ENCODE results near the gene MRPL55. TPM values are rescaled to one million over a fixed set of nuclear protein-coding genes. Genes with fewer than 3 reads are reported as not detected.

The MRPL55 gene
- total and polyA plus RNA-seq, 3 experiments from 2014 or later: 70.0 to 146 (median 71.8) TPM

DNA sequence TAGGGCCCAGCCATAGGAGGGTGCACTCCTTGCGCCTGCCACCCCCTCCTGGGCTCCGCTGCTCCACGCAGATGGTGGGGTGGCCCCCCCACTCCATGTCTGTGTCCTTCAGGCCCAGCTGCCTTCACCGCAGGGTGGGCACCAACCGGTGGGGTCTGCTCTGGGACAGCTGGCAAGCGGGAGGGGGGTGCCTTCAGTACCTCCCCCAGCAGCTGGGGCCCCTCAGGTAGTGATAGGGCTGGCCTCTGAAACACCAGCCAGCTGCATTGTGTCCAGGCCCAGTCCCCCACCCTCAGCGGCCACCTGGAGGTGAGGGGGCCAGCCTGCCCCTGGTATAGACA lies 41.0 kb upstream of the MRPL55 start:
- ChIA-PET POLR2A (no interaction called here), CTCF (no interaction called here)
- Histone ChIP-seq H3K36me3 (ENCODE audit: insufficient read depth, low read length) (peaks cover 29% of the 10 kb centered on the region), H3K4me3 (ENCODE audit: low read length) (no peak overlapping the region), H3K4me1 (ENCODE audit: insufficient read depth, low read length) (peaks cover 7% of the 10 kb centered on the region), H3K27me3 (ENCODE audit: insufficient read depth, low read length, poor library complexity, severe bottlenecking) (no peaks in the 10 kb centered on the region), H3K27ac (ENCODE audit: low read depth, low read length) (no peak overlapping the region), H3K9me3 (ENCODE audit: low read length) (no peaks in the 10 kb centered on the region)
- Mint-ChIP-seq H3K4me1 (peaks cover 2 to 9% (median 4%) of the 10 kb centered on the region in 3 donors), H3K4me3 (no peak overlapping the region), H3K27ac (peak overlapping the region in 1 of 8 donors; percentile 38), H3K36me3 (peaks cover 0 to 24% (median 0%) of the 10 kb centered on the region in 3 donors), H3K27me3 (no peaks in the 10 kb centered on the region), H3K9me3 (no peaks in the 10 kb centered on the region)
- peak in 1 of 5 donors; percentile 36 for DNase-seq

DNA sequence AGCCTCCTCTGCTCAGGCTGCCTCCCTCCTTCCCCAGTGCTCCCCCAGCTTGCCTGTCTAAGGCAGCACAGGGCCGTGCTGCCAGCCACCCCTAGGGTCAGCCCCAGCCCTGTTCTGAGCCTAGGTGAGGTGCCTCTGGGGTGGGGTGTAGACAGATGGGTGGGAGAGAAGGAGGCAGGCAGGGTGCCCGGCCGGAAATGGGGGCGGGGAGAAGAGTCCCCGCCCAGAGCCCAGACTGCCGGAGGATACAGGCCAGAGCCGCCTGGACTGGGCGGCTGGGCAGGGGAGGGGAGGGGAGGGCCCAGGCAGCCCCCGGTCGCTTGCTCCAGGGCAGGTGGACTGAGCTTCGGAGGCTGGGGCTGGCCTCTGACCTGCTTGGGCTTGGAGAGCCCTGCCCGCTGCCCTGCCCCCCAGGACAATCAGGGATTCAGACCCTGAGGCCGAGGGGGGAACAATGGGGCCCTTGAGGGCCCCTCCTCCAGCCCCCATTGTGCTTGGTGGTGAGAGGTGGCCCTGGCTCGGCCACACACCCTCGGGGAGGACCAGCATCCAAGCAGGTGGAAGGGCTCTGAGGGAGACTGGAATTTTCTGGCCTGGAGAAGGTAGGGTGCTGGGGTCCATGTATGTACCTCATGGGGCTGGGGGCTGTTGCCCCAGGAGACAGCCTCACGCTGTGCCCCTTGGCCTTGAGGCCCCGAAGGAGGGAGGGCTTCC lies 40.5 kb upstream of the MRPL55 start, which contains the start of gene GJC2:
GJC2 (plus strand) TSS at position 525 of the 714 bp plus-strand sequence. CDS start 7,829 bp downstream, outside the sequence.
- peaks cover 13% of the 10 kb centered on the region for H3K4me1 ChIP-seq (ENCODE audit: insufficient read depth, low read length)
- no peaks in the 10 kb centered on the region for H3K9me3 ChIP-seq (ENCODE audit: low read length)
- Mint-ChIP-seq H3K4me3 (no peak within 1 kb of the TSS), H3K36me3 (peaks cover 0 to 27% (median 0%) of the 10 kb centered on the region in 3 donors), H3K4me1 (peaks cover 4 to 12% (median 8%) of the 10 kb centered on the region in 3 donors), H3K27ac (peak within 1 kb of the TSS in 1 of 8 donors; percentile 38), H3K27me3 (no peaks in the 10 kb centered on the region), H3K9me3 (no peaks in the 10 kb centered on the region)
- peaks cover 29% of the 10 kb centered on the region for H3K36me3 ChIP-seq (ENCODE audit: insufficient read depth, low read length)
- DNase-seq: no peak
- H3K4me3 ChIP-seq (ENCODE audit: low read length): no peak within 1 kb of the TSS
- no peaks in the 10 kb centered on the region for H3K27me3 ChIP-seq (ENCODE audit: insufficient read depth, low read length, poor library complexity, severe bottlenecking)
- no peak within 1 kb of the TSS for H3K27ac ChIP-seq (ENCODE audit: low read depth, low read length)
- ChIA-PET POLR2A (no interaction called here), CTCF (no interaction called here)

DNA sequence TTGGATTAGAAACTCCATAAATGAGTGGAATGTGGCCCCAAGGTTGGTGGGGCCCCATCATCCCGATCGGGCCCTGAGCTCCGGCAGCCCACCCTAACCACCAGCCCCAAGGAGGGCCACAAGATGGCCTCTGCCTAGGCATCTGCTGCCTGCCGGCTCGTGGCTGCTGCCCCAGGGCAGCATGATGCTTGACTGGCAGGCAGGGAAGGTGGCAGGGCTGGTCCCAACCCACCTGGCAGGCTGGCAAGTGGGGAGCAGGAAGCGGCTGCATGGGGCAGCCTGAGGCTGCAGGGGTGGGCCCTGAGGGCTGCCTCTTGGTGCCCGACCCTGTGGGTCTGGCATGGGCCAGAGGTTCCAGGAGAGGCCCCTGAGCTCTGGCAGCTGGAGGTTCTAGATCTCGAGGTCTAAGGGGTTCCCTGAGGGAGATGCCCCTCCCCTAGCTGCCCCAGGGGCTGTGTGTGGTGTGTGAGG lies 39.9 kb upstream of the MRPL55 start:
- Histone ChIP-seq H3K4me1 (ENCODE audit: insufficient read depth, low read length) (peaks cover 19% of the 10 kb centered on the region), H3K27me3 (ENCODE audit: insufficient read depth, low read length, poor library complexity, severe bottlenecking) (no peaks in the 10 kb centered on the region), H3K36me3 (ENCODE audit: insufficient read depth, low read length) (peaks cover 29% of the 10 kb centered on the region), H3K4me3 (ENCODE audit: low read length) (no peak overlapping the region), H3K9me3 (ENCODE audit: low read length) (no peaks in the 10 kb centered on the region), H3K27ac (ENCODE audit: low read depth, low read length) (no peak overlapping the region)
- POLR2A ChIA-PET: no interaction called here
- Mint-ChIP-seq H3K36me3 (peaks cover 0 to 27% (median 0%) of the 10 kb centered on the region in 3 donors), H3K9me3 (no peaks in the 10 kb centered on the region), H3K4me1 (peaks cover 7 to 15% (median 10%) of the 10 kb centered on the region in 3 donors), H3K4me3 (no peak overlapping the region), H3K27me3 (no peaks in the 10 kb centered on the region), H3K27ac (no peak overlapping the region)
- CTCF ChIA-PET: no interaction called here
- no peak for DNase-seq

DNA sequence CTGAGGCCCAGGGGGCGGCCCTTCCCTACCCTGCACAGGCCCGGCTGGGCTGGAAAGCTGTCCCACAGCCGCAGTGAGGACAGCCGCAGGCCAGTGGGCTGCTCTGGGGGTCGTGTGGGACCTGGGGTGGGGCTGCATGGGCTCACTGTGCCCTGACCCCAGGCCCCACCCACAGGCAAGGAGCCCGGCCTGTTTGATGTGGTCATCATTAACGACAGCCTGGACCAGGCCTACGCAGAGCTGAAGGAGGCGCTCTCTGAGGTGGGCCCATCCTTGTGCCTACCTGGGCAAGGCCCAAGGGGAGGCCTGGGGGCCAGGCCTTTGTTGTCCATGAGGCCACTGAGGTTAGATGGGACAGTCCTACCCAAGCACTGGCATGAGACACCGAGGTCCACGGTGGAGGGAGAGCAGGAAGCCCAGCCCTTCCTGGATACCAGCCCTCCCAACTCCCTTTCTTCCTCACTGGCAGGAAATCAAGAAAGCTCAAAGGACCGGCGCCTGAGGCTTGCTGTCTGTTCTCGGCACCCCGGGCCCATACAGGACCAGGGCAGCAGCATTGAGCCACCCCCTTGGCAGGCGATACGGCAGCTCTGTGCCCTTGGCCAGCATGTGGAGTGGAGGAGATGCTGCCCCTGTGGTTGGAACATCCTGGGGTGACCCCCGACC lies 39.2 kb upstream of the MRPL55 start:
- peaks cover 14 to 21% (median 17%) of the 10 kb centered on the region in 3 donors for H3K4me1 Mint-ChIP-seq
- H3K36me3 ChIP-seq (ENCODE audit: insufficient read depth, low read length): peaks cover 29% of the 10 kb centered on the region
- no peaks in the 10 kb centered on the region for H3K9me3 ChIP-seq (ENCODE audit: low read length)
- peaks cover 25% of the 10 kb centered on the region for H3K4me1 ChIP-seq (ENCODE audit: insufficient read depth, low read length)
- CTCF ChIA-PET: no interaction called here
- H3K27me3 ChIP-seq (ENCODE audit: insufficient read depth, low read length, poor library complexity, severe bottlenecking): no peaks in the 10 kb centered on the region
- POLR2A ChIA-PET: no interaction called here
- no peak overlapping the region for H3K27ac Mint-ChIP-seq
- H3K9me3 Mint-ChIP-seq: no peaks in the 10 kb centered on the region
- DNase-seq: no peak
- no peak overlapping the region for H3K4me3 ChIP-seq (ENCODE audit: low read length)
- H3K27ac ChIP-seq (ENCODE audit: low read depth, low read length): no peak overlapping the region
- no peaks in the 10 kb centered on the region for H3K27me3 Mint-ChIP-seq
- H3K36me3 Mint-ChIP-seq: peaks cover 0 to 32% (median 3%) of the 10 kb centered on the region in 3 donors
- no peak overlapping the region for H3K4me3 Mint-ChIP-seq

DNA sequence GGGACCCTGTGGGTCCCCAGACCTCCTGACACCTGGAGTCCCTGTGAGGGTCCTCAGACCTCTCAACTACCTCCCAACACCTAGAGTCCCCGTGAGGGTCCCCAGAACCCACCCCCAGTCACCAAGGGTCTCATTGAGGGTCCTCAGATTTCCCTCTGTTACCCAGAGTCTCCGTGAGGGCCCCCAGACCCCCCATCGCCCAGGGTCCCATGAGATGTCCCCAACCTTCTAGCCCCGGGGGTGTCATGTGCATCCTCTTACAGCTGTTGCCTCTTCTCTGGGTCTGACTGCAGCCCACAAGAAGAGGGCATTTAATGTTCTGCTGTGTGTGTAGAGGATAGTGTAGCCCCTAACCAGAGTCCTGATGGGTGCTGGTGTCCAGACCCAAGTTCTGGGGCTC lies 38.7 kb upstream of the MRPL55 start:
- Histone ChIP-seq H3K4me1 (ENCODE audit: insufficient read depth, low read length) (peaks cover 31% of the 10 kb centered on the region), H3K36me3 (ENCODE audit: insufficient read depth, low read length) (peaks cover 29% of the 10 kb centered on the region), H3K27me3 (ENCODE audit: insufficient read depth, low read length, poor library complexity, severe bottlenecking) (no peaks in the 10 kb centered on the region), H3K4me3 (ENCODE audit: low read length) (no peak overlapping the region), H3K9me3 (ENCODE audit: low read length) (no peaks in the 10 kb centered on the region), H3K27ac (ENCODE audit: low read depth, low read length) (no peak overlapping the region)
- CTCF ChIA-PET: no interaction called here
- Mint-ChIP-seq H3K27ac (peak overlapping the region in 2 of 8 donors; percentile 50 to 65), H3K4me3 (no peak overlapping the region), H3K36me3 (peaks cover 0 to 36% (median 3%) of the 10 kb centered on the region in 3 donors), H3K27me3 (no peaks in the 10 kb centered on the region), H3K9me3 (no peaks in the 10 kb centered on the region), H3K4me1 (peaks cover 19 to 27% (median 22%) of the 10 kb centered on the region in 3 donors)
- POLR2A ChIA-PET: no interaction called here
- DNase-seq: no peak

DNA sequence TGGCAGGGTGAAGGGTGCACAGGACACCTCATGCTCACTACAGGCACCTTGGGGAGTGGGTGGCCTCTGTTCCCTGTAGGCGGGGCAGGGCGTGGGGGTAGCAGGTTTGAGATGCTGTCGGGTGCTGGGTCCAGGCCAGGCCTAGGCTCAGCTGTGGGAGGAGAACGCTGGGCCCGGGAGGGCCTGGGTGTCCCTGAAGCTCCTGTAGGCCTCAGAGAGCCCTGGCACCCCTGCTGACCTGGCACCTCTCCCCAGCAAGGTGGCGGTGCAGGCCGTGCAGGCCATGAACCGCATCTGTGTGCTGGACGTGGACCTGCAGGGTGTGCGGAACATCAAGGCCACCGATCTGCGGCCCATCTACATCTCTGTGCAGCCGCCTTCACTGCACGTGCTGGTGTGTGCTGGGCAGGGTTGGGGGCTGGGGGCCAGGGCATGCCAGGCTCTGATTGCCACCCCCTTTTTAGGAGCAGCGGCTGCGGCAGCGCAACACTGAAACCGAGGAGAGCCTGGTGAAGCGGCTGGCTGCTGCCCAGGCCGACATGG lies 38.1 kb upstream of the MRPL55 start:
- Histone ChIP-seq H3K4me1 (ENCODE audit: insufficient read depth, low read length) (peaks cover 36% of the 10 kb centered on the region), H3K4me3 (ENCODE audit: low read length) (no peak overlapping the region), H3K27ac (ENCODE audit: low read depth, low read length) (no peak overlapping the region), H3K9me3 (ENCODE audit: low read length) (no peaks in the 10 kb centered on the region), H3K27me3 (ENCODE audit: insufficient read depth, low read length, poor library complexity, severe bottlenecking) (no peaks in the 10 kb centered on the region), H3K36me3 (ENCODE audit: insufficient read depth, low read length) (peaks cover 29% of the 10 kb centered on the region)
- no peak for DNase-seq
- ChIA-PET CTCF (no interaction called here), POLR2A (no interaction called here)
- H3K27ac Mint-ChIP-seq: no peak overlapping the region
- peaks cover 0 to 41% (median 3%) of the 10 kb centered on the region in 3 donors for H3K36me3 Mint-ChIP-seq
- no peak overlapping the region for H3K4me3 Mint-ChIP-seq
- H3K4me1 Mint-ChIP-seq: peaks cover 25 to 32% (median 28%) of the 10 kb centered on the region in 3 donors
- H3K9me3 Mint-ChIP-seq: no peaks in the 10 kb centered on the region
- H3K27me3 Mint-ChIP-seq: no peaks in the 10 kb centered on the region

DNA sequence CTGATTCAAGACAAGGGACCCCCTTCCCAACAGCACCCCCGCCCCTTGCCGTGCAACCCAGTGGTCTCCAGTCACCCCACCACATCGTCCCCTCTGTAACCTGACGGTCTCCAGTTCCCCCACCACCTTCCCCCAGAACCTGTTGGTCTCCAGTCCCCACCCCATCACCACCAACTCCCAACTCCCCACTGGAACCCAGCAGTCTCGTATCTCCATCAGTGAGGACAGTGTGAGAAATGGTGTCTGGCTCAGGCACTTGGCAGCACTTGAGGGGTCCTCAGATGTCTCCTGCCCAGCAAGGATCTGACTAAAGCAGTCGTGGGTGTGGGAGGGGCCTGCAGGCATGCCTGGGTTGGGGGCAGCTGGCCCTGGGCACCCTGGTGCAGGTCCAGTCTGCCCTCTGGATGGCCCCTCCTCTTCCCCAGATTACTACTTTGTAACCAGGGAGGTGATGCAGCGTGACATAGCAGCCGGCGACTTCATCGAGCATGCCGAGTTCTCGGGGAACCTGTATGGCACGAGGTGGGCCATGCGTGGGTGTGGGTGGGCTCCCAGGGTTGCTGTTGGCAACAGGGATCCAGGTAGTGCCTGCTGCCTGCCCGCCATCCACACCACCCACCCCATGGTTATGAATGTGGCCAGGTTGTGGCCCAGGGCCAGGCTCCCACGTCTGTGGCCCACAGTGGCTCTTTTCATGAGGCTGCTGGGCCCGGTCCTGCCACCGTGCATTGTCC lies 37.5 kb upstream of the MRPL55 start:
- Histone ChIP-seq H3K4me3 (ENCODE audit: low read length) (no peak overlapping the region), H3K27ac (ENCODE audit: low read depth, low read length) (no peak overlapping the region), H3K4me1 (ENCODE audit: insufficient read depth, low read length) (peaks cover 42% of the 10 kb centered on the region), H3K27me3 (ENCODE audit: insufficient read depth, low read length, poor library complexity, severe bottlenecking) (no peaks in the 10 kb centered on the region), H3K9me3 (ENCODE audit: low read length) (no peaks in the 10 kb centered on the region), H3K36me3 (ENCODE audit: insufficient read depth, low read length) (peaks cover 35% of the 10 kb centered on the region)
- POLR2A ChIA-PET: no interaction called here
- H3K4me1 Mint-ChIP-seq: peaks cover 30 to 38% (median 32%) of the 10 kb centered on the region in 3 donors
- H3K27me3 Mint-ChIP-seq: no peaks in the 10 kb centered on the region
- no peak for DNase-seq
- peak overlapping the region in 1 of 7 donors; percentile 59 for H3K4me3 Mint-ChIP-seq
- H3K27ac Mint-ChIP-seq: peak overlapping the region in 1 of 8 donors; percentile 66
- H3K36me3 Mint-ChIP-seq: peaks cover 0 to 46% (median 3%) of the 10 kb centered on the region in 3 donors
- no peaks in the 10 kb centered on the region for H3K9me3 Mint-ChIP-seq
- CTCF ChIA-PET: interaction anchor here (1.4 kb wide), 1 partner anchor 15 kb away, joined by 3 read pairs; no protein-coding TSS in a partner anchor
